ENCODE measurements around the gene RPL27A. TPM values are rescaled to one million over a fixed set of nuclear protein-coding genes. Genes with fewer than 3 reads are reported as not detected.
A peak's percentile ranks its signal among the peaks of the same experiment; 100 is the strongest.

RPL27A gene
- total and polyA plus RNA-seq, 2 of the 8 experiments (the other 6 are each of a cell fraction or from before 2014, with no cell fraction given): 1,756 to 1,777 TPM

DNA sequence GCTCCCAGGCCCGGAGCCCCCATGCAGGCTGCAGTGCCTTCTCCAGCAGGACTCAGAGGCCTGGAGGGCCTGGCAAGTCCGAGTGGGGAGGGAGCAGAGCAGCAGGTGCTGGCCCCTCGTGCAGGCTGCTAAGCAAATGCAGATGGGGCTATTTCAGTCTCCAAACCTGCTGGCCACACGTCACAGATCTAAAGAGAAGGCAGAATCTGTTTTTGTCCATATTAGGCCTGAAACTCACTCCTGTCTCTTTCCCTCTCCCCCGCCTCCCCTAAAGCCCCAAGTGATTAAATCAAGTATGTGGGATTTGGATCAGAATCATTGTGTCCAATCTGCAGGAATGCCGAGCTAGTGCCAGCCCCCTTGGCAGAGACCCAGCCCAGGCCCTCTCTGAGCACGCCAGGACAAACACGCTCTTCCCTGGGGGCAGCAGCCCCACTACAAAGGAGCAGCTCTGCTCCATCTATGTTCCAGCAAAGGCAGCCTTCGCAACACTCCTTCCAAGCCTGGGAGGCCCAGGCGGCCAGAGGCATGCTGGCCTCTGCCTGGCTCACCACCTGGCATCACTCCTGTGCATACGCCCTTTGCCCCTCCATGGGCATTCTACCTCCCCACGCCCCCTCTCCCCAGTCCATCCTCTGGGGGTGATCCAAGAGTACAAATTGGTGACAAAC lies 26.5 kb downstream of the RPL27A start (continued):
- TF ChIP-seq POLR2A (IDR thresholded peaks at IDR 0.05; ENCODE audit: control extremely low read depth in 1 of 2, low read depth in 2 of 2, low read length in 2 of 2): peak in 1 of 2 experiments; percentile 61; a peak in 1 of 3 replicates
- TF ChIP-seq SP1 (IDR thresholded peaks at IDR 0.05; ENCODE audit: low read depth, low read length): peak; percentile 47; the same call in 1 of the 2 replicates
- no peak for TF ChIP-seq NRF1 (IDR thresholded peaks at IDR 0.05; ENCODE audit: low read depth, low read length)
- 0 out of 2 replicates have a peak, but pooled peaks have one; percentile 15 for TF ChIP-seq TCF12 (IDR thresholded peaks at IDR 0.05; ENCODE audit: low read depth, low read length)
- no peak for TF ChIP-seq SIRT6 (IDR thresholded peaks at IDR 0.05; ENCODE audit: low read length)
- TF ChIP-seq EP300 (IDR thresholded peaks at IDR 0.05; ENCODE audit: borderline replicate concordance in 1 of 2, low read depth in 2 of 2, low read length in 2 of 2): peak in 1 of 2 experiments; percentile 13; a peak in 1 of 3 replicates
- TF ChIP-seq RNF2 (IDR thresholded peaks at IDR 0.05; ENCODE audit: borderline replicate concordance, low read depth, low read length, missing control alignments, poor library complexity, severe bottlenecking): no peak
- TF ChIP-seq NANOG (IDR thresholded peaks at IDR 0.05; ENCODE audit: insufficient read depth, low read depth, low read length, poor library complexity, severe bottlenecking): no peak
- TF ChIP-seq RBBP5 (IDR thresholded peaks at IDR 0.05; ENCODE audit: borderline replicate concordance, low read depth, low read length): no peak
- TF ChIP-seq RAD21 (IDR thresholded peaks at IDR 0.05 in 1 of 2, conservative IDR thresholded peaks at IDR 0.05 in 1 of 2; ENCODE audit: low read depth in 2 of 2, low read length in 2 of 2): peak in 1 of 2 experiments; percentile 8; a peak in 1 of 4 replicates
- TF ChIP-seq CBX8 (IDR thresholded peaks at IDR 0.05; ENCODE audit: borderline replicate concordance, low read depth, low read length): no peak
- TF ChIP-seq TBP (IDR thresholded peaks at IDR 0.05; ENCODE audit: low read depth, low read length): peak; percentile 47; the same call in 1 of the 2 replicates
- TF ChIP-seq, protein P1, sequence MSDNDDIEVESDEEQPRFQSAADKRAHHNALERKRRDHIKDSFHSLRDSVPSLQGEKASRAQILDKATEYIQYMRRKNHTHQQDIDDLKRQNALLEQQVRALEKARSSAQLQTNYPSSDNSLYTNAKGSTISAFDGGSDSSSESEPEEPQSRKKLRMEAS (IDR thresholded peaks at IDR 0.05): 0 out of 2 replicates have a peak, but pooled peaks have one; percentile 24
- TF ChIP-seq JUN (IDR thresholded peaks at IDR 0.05; ENCODE audit: low read depth, low read length): no peak

Data from H1 (cell line).